GM18873 (cell line): ENCODE data around the gene MIEN1.
"Not testable (repeated sequence)": the region's sequence is repeated elsewhere in the genome, so short reads cannot be mapped to it uniquely, and the experiment has no call there.

Source experiments
- ATAC-seq: cut with Tn5 transposase; IDR thresholded peaks from one replicate; pipeline ENCODE4 v1.9.1; 2021; ENCODE audit warnings: mild to moderate bottlenecking, moderate library complexity, moderate number of reproducible peaks; ENCODE audit not compliant: unreplicated experiment, low FRiP score

The MIEN1 gene

GRCh38 chr17:39701784-39702422, 28.4 kb downstream of the MIEN1 start:
- no peak for ATAC-seq

GRCh38 chr17:39701012-39701783, 29.1 kb downstream of the MIEN1 start:
- no peak for ATAC-seq

GRCh38 chr17:39700148-39700987, 30.0 kb downstream of the MIEN1 start:
- no peak for ATAC-seq

GRCh38 chr17:39699818-39700147, 30.5 kb downstream of the MIEN1 start, which contains the start of gene ERBB2:
TSS of gene ERBB2 (plus strand) at chr17:39700064. CDS start at chr17:39700239, 175 bp downstream.
- no peak for ATAC-seq

- not testable (repeated sequence) for ATAC-seq
Measured at GRCh38 chr17:39699157-39699817, 31.0 kb downstream of the MIEN1 start.

- ATAC-seq = no peak
Measured at GRCh38 chr17:39697961-39698360, 32.4 kb downstream of the MIEN1 start.

GRCh38 chr17:39696731-39697130, 33.6 kb downstream of the MIEN1 start:
- no peak for ATAC-seq

- ATAC-seq = no peak
Measured at GRCh38 chr17:39695089-39695474, 35.2 kb downstream of the MIEN1 start.

- no peak for ATAC-seq
Measured at GRCh38 chr17:39694593-39694992, 35.7 kb downstream of the MIEN1 start.

GRCh38 chr17:39688945-39689344, 41.4 kb downstream of the MIEN1 start:
- no peak for ATAC-seq

GRCh38 chr17:39688475-39688835, 41.9 kb downstream of the MIEN1 start:
- ATAC-seq = no peak

- ATAC-seq = peak; percentile 70
Measured at GRCh38 chr17:39687546-39688474, 42.5 kb downstream of the MIEN1 start, which contains the start of gene PGAP3. TSS of gene PGAP3 (minus strand) at chr17:39688057. CDS start at chr17:39688014, 43 bp downstream.

- no peak for ATAC-seq
Measured at GRCh38 chr17:39687101-39687545, 43.2 kb downstream of the MIEN1 start.

- no peak for ATAC-seq
Measured at GRCh38 chr17:39684369-39685192, 45.8 kb downstream of the MIEN1 start.

- no peak for ATAC-seq
Measured at GRCh38 chr17:39683295-39683939, 46.9 kb downstream of the MIEN1 start.

- no peak for ATAC-seq
Measured at GRCh38 chr17:39679521-39680192, 50.7 kb downstream of the MIEN1 start.
